ENCODE data around the gene NOPCHAP1. TPM values are rescaled to one million over a fixed set of nuclear protein-coding genes. Genes with fewer than 3 reads are reported as not detected.
A peak's percentile ranks its signal among the peaks of the same experiment; 100 is the strongest.

NOPCHAP1 gene
- total RNA-seq, 2 experiments from 2014 or later, result 30.8 to 33.4 TPM

GRCh38 chr12:105030820-105031807, 45.0 kb downstream of the NOPCHAP1 start:
- intact Hi-C loops (cut with micrococcal nuclease), result loop anchor here (5.0 kb wide), 2 partner anchors 349 to 814 kb away; partner anchors contain the start of gene TXNRD1
- DNase-seq, result no peak
- no peaks in the 10 kb centered on the region for H3K9me3 Mint-ChIP-seq
- CTCF ChIA-PET, result interaction anchor here (0.6 to 1.3 kb wide), 5 partner anchors 21 to 501 kb away, joined by 3 read pairs; no protein-coding TSS in a partner anchor
- H3K27ac Mint-ChIP-seq, result no peak overlapping the region
- H3K4me3 Mint-ChIP-seq, result no peak overlapping the region
- H3K36me3 Mint-ChIP-seq (ENCODE audit: low read depth), result peaks cover 3% of the 10 kb centered on the region
- H3K27me3 Mint-ChIP-seq (ENCODE audit: low read depth), result no peaks in the 10 kb centered on the region
- H3K4me1 Mint-ChIP-seq (ENCODE audit: low read depth), result peaks cover 32% of the 10 kb centered on the region

GRCh38 chr12:105032703-105033357, 46.7 kb downstream of the NOPCHAP1 start:
- DNase-seq, result no peak
- peaks cover 3% of the 10 kb centered on the region for H3K36me3 Mint-ChIP-seq (ENCODE audit: low read depth)
- H3K27me3 Mint-ChIP-seq (ENCODE audit: low read depth), result no peaks in the 10 kb centered on the region
- intact Hi-C loops (cut with micrococcal nuclease), result loop anchor here (5.0 kb wide), 2 partner anchors 351 to 816 kb away; partner anchors contain the start of gene TXNRD1
- H3K27ac Mint-ChIP-seq, result no peak overlapping the region
- H3K4me3 Mint-ChIP-seq, result no peak overlapping the region
- peaks cover 43% of the 10 kb centered on the region for H3K4me1 Mint-ChIP-seq (ENCODE audit: low read depth)
- H3K9me3 Mint-ChIP-seq, result no peaks in the 10 kb centered on the region
- CTCF ChIA-PET, result interaction anchor here (1.5 kb wide), 1 partner anchor 575 kb away, joined by 3 read pairs; no protein-coding TSS in a partner anchor

GRCh38 chr12:105033851-105034250, 47.7 kb downstream of the NOPCHAP1 start:
- Mint-ChIP-seq H3K4me1 (ENCODE audit: low read depth) (peaks cover 50% of the 10 kb centered on the region), H3K9me3 (no peaks in the 10 kb centered on the region), H3K27ac (no peak overlapping the region), H3K36me3 (ENCODE audit: low read depth) (peaks cover 3% of the 10 kb centered on the region), H3K27me3 (ENCODE audit: low read depth) (no peaks in the 10 kb centered on the region), H3K4me3 (no peak overlapping the region)
- peak; percentile 11 for DNase-seq
- CTCF ChIA-PET, result interaction anchor here (1.5 kb wide), 1 partner anchor 576 kb away, joined by 3 read pairs; no protein-coding TSS in a partner anchor
- intact Hi-C loops (cut with micrococcal nuclease), result loop anchor here (1.0 to 5.0 kb wide), 3 partner anchors 104 to 817 kb away; partner anchors contain the start of gene TXNRD1

Other genes starting within 250 kb of the NOPCHAP1 start
- 1 to 10 TPM; 2.7 to 3.5 TPM for gene SLC41A2, start 28.0 kb upstream of the NOPCHAP1 start, total RNA-seq
- gene ALDH1L2, start 98.1 kb downstream of the NOPCHAP1 start, total RNA-seq, result 10 to 100 TPM; 12.2 to 14.3 TPM
- gene WASHC4, start 121.4 kb downstream of the NOPCHAP1 start, total RNA-seq, result 10 to 100 TPM; 23.7 to 26.0 TPM
- gene APPL2, start 249.9 kb downstream of the NOPCHAP1 start, total RNA-seq, result 10 to 100 TPM; 12.7 to 13.5 TPM

All from activated naive CD4-positive, alpha-beta T cell treated with anti-CD3 and anti-CD28 coated beads for 36 hours (primary cell).